K562 (cell line): ENCODE measurements around the gene EEF2K. TPM values are rescaled to one million over a fixed set of nuclear protein-coding genes. Genes with fewer than 3 reads are reported as not detected.

Source experiments
- ATAC-seq: fragments of 200-7000 bp; cut with Tn5 transposase; 3 replicates; pipeline ENCODE4 v1.9.1; 2020; ENCODE audit warnings: moderate library complexity
- BruUV-seq: library from RNA; stranded (reverse); fragments of 400-500 nt; replicated peaks from 2 replicates; lab custom pipeline; 2021; lab: Mats Ljungman, UMichigan
- CTCF ChIA-PET: fragments of 300-600 bp; formaldehyde crosslinking; extraction: SDS; loops from one replicate; lab custom pipeline; 2021; ENCODE audit warnings: low intra/inter-chr PET ratio; lab: Yijun Ruan, JAX
- POLR2A ChIA-PET: fragments of 300-600, 350-650 bp; sonication (Branson Sonifier 250); formaldehyde crosslinking; extraction: SDS; loops from one replicate; lab custom pipeline; 2021; ENCODE audit warnings: antibody characterized with exemption, inconsistent platforms; lab: Yijun Ruan, JAX
- DNase-seq, 4 experiments: peaks; one replicate each; pipeline versions ENCODE4 v3.0.0 to v3.0.0-alpha.2; 2011 to 2018; ENCODE audit warnings: low spot score in 3 of 4, mixed read lengths in 3 of 4; ENCODE audit errors: extremely low read depth in 1 of 4
- FAIRE-seq: peaks from 2 replicates; lab custom pipeline; 2011; peaks lifted over from hg19 to GRCh38; lab: Jason Lieb, UNC
- H2AFZ ChIP-seq: 2 replicates; pipeline ENCODE4 v1.6.0; 2011; ENCODE audit warnings: low read depth, low read length, control low read depth, inconsistent platforms
- H3K27ac ChIP-seq: fragments of 200-600 bp; 3 replicates; pipeline ENCODE4 v1.8.0; 2011; ENCODE audit warnings: low read depth, mild to moderate bottlenecking, control low read depth, inconsistent platforms, low read length, moderate library complexity, mixed read lengths; ENCODE audit errors: extremely low read depth
- H3K27me3 ChIP-seq, 2 experiments: fragments of 300-600 bp in 1 of 2; 2 replicates in 1 of 2; 3 replicates in 1 of 2; pipeline versions ENCODE4 v1.6.0 to v1.8.0; 2011; ENCODE audit warnings: inconsistent platforms in 2 of 2, low read length in 2 of 2, mild to moderate bottlenecking in 1 of 2, mixed read lengths in 1 of 2, moderate library complexity in 1 of 2; ENCODE audit not compliant: control insufficient read depth in 2 of 2, insufficient read depth in 2 of 2
- H3K36me3 ChIP-seq: fragments of 300-600 bp; 3 replicates; pipeline ENCODE4 v1.8.0; 2011; ENCODE audit warnings: mild to moderate bottlenecking, low read length, inconsistent platforms; ENCODE audit not compliant: control insufficient read depth, insufficient read depth
- H3K4me1 ChIP-seq, 2 experiments: fragments of 200-600 bp in 1 of 2; replicated peaks in 1 of 2; 2 replicates in 1 of 2; 3 replicates in 1 of 2; pipeline versions ENCODE4 v1.5.1 to v1.8.0; 2011; ENCODE audit warnings: inconsistent platforms in 2 of 2, low read length in 2 of 2, mild to moderate bottlenecking in 1 of 2, mixed read lengths in 1 of 2, moderate library complexity in 1 of 2; ENCODE audit not compliant: control insufficient read depth in 2 of 2, insufficient read depth in 2 of 2
- H3K4me2 ChIP-seq: 2 replicates; pipeline ENCODE4 v1.6.1; 2011; ENCODE audit warnings: low read length, control low read depth, inconsistent platforms, mixed read lengths; ENCODE audit not compliant: insufficient read depth
- H3K4me3 ChIP-seq: fragments of 200-600 bp; sonication (generic), shearing (Covaris generic); 2 replicates; pipeline ENCODE4 v1.5.1; 2016; ENCODE audit warnings: control low read depth, inconsistent platforms
- H3K79me2 ChIP-seq: fragments of 200-600 bp; 3 replicates; pipeline ENCODE4 v1.8.0; 2011; ENCODE audit warnings: low read length, inconsistent platforms; ENCODE audit not compliant: control insufficient read depth, insufficient read depth
- H3K9ac ChIP-seq, 2 experiments: 2 replicates each; pipeline versions ENCODE4 v1.6.0 to v1.6.1; 2011; ENCODE audit warnings: low read depth in 2 of 2, low read length in 2 of 2, control low read depth in 1 of 2, inconsistent platforms in 1 of 2, mild to moderate bottlenecking in 1 of 2, mixed read lengths in 1 of 2; ENCODE audit not compliant: insufficient read depth in 1 of 2
- H3K9me1 ChIP-seq: one replicate; pipeline ENCODE4 v1.6.0; 2011; ENCODE audit warnings: inconsistent platforms, mild to moderate bottlenecking, low read length, moderate library complexity; ENCODE audit not compliant: control insufficient read depth, insufficient read depth
- H3K9me3 ChIP-seq: replicated peaks from 2 replicates; pipeline ENCODE4 v1.5.1; 2011; ENCODE audit warnings: low read depth, low read length, inconsistent platforms; ENCODE audit not compliant: control insufficient read depth, insufficient read depth
- H4K20me1 ChIP-seq: replicated peaks from 2 replicates; pipeline ENCODE4 v1.6.1; 2011; ENCODE audit warnings: low read length, inconsistent platforms, mixed read lengths; ENCODE audit not compliant: control insufficient read depth, insufficient read depth
- EWSR1 ChIP-seq: fragments of 450-650 bp; IDR thresholded peaks from 2 replicates; pipeline ENCODE4 v1.6.1; 2018; ENCODE audit warnings: borderline replicate concordance, mild to moderate bottlenecking, low read depth, moderate library complexity; ENCODE audit not compliant: partially characterized antibody
- KLF13 ChIP-seq: fragments of 450-650 bp; IDR thresholded peaks from 2 replicates; pipeline ENCODE4 v1.6.1; 2016; ENCODE audit warnings: missing genetic modification characterization, low read depth, mild to moderate bottlenecking, missing compliant biosample characterization, moderate library complexity, borderline replicate concordance
- MYBL2 ChIP-seq, 2 experiments: fragments of 450-650 bp in 1 of 2; sonication (generic) in 1 of 2; formaldehyde crosslinking in 1 of 2; IDR thresholded peaks; 2 replicates each; pipeline versions ENCODE4 v1.6.1 to v1.8.1; 2017 to 2022; ENCODE audit warnings: borderline replicate concordance in 1 of 2, inconsistent platforms in 1 of 2, low read depth in 1 of 2, mild to moderate bottlenecking in 1 of 2, missing genetic modification reagents in 1 of 2, moderate library complexity in 1 of 2
- ZNF316 ChIP-seq: fragments of 450-650 bp; IDR thresholded peaks from 2 replicates; pipeline ENCODE4 v1.6.1; 2016
- ZNF785 ChIP-seq: fragments of 250-450 bp; sonication (Bioruptor Pico); IDR thresholded peaks from 2 replicates; pipeline ENCODE4 v1.4.0; 2020; ENCODE audit warnings: mild to moderate bottlenecking
- WGBS: fragments of 100-300 bp; shearing (Covaris generic); methylation state at CpG from one replicate; pipeline ENCODE4 v1.1.6; 2016; ENCODE audit warnings: low coverage, mixed read lengths; ENCODE audit not compliant: insufficient coverage; ENCODE audit errors: missing lambda C conversion rate; 5-methylcytosine and 5-hydroxymethylcytosine counted together
- in situ Hi-C: fragments of 300-500 bp; cut with MboI; formaldehyde crosslinking; loops from 4 replicates; pipeline ENCODE4 v1.15.0; 2018; ENCODE audit warnings: inconsistent platforms, mixed read lengths
- intact Hi-C: fragments of 100-400 bp; cut with micrococcal nuclease; formaldehyde crosslinking; loops from 2 replicates; pipeline ENCODE4 v1.14.2; 2022
- polyA plus RNA-seq, 8 experiments: library from polyadenylated mRNA; depleted of rRNA in 4 of 8; stranded (reverse) in 5 of 8; unstranded in 3 of 8; fragments of >200 nt; fragmentation: Nextera tagmentation in 2 of 8; fragmentation: Illumina TruSeq in 1 of 8; extraction: Ambion mirVana in 2 of 8; extraction: Trizol in 1 of 8; gene quantifications; 2 replicates each; pipeline versions ENCODE4 v1.2.1 to v1.2.3, GENCODE V29; 2011 to 2014; ENCODE audit warnings: inconsistent platforms in 1 of 8, missing spikeins in 1 of 8
- total RNA-seq, 7 experiments: library from RNA; depleted of rRNA in 6 of 7; stranded (reverse); fragments of >200 nt in 6 of 7; fragmentation: Illumina TruSeq in 2 of 7; extraction: Trizol in 2 of 7; gene quantifications; 2 replicates each; pipeline versions ENCODE4 v1.2.1 to v1.2.3, GENCODE V29; 2011 to 2021; ENCODE audit warnings: low replicate concordance in 1 of 7
- TF ChIP-seq, protein P1 (sequence below): fragments of 250-450 bp; sonication (Bioruptor Pico); IDR thresholded peaks from 2 replicates; pipeline ENCODE4 v1.8.0; 2021; ENCODE audit warnings: moderate library complexity, mild to moderate bottlenecking, inconsistent platforms
- TF ChIP-seq, protein P2 (sequence below): sonication (generic); formaldehyde crosslinking; IDR thresholded peaks from 2 replicates; pipeline ENCODE4 v1.8.1; 2023; ENCODE audit warnings: mild to moderate bottlenecking, missing genetic modification reagents

The EEF2K gene
- total and polyA plus RNA-seq, 9 of the 15 experiments (the other 6 are each of a cell fraction or from before 2014, with no cell fraction given) = 3.0 to 35.2 (median 12.2) TPM

DNA sequence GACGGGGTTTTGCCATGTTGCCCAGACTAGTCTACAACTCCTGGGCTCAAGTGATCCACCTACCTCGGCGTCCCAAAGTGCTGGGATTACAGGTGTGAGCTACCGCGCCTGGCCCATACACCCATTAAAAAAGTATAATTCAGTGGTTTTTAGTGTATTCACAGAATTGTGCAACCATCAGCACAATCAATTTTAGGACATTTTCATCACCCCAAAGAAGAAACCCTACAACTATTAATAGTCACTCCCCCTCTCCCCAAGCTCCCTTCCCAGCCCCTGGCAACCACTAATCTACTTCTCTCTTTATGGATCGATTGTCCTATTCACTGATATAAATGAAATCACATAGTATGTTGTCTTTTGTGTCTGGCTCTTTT is 3.8 kb upstream of the EEF2K start:
- in situ Hi-C loops = no loop called here

DNA sequence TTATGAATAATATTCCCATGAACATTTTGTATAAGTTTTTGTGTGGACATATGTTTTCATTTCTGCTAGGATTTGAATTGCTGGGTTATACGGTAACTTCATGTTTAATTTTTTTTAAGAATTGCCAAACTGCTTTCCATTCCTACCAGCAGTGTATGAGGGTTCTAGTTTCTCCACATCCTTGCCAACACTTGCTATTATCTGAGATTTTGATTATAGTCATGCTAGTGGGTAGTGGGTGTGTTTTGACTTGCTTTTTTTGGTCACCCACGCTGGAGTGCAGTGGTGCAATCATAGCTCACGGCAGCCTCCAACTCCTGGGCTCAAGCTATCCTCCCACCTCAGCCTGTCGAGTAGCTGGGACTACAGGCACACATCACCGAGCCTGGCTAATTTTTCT is 3.0 kb upstream of the EEF2K start:
- ATAC-seq = no peak
- POLR2A ChIA-PET = interaction anchor here (1.4 kb wide), 1 partner anchor 95 kb away, joined by 3 read pairs; no protein-coding TSS in a partner anchor
- TF ChIP-seq MYBL2 (IDR thresholded peaks at IDR 0.05; ENCODE audit: low read depth) (no peak), MYBL2 (CRISPR knock-in tag; IDR thresholded peaks at IDR 0.05; ENCODE audit: borderline replicate concordance) (no peak), ZNF785 (CRISPR knock-in tag) (no peak), KLF13 (tag) (no peak)
- TF ChIP-seq, protein P1, sequence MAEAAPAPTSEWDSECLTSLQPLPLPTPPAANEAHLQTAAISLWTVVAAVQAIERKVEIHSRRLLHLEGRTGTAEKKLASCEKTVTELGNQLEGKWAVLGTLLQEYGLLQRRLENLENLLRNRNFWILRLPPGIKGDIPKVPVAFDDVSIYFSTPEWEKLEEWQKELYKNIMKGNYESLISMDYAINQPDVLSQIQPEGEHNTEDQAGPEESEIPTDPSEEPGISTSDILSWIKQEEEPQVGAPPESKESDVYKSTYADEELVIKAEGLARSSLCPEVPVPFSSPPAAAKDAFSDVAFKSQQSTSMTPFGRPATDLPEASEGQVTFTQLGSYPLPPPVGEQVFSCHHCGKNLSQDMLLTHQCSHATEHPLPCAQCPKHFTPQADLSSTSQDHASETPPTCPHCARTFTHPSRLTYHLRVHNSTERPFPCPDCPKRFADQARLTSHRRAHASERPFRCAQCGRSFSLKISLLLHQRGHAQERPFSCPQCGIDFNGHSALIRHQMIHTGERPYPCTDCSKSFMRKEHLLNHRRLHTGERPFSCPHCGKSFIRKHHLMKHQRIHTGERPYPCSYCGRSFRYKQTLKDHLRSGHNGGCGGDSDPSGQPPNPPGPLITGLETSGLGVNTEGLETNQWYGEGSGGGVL (CRISPR knock-in tag) = no peak
- TF ChIP-seq, protein P2, sequence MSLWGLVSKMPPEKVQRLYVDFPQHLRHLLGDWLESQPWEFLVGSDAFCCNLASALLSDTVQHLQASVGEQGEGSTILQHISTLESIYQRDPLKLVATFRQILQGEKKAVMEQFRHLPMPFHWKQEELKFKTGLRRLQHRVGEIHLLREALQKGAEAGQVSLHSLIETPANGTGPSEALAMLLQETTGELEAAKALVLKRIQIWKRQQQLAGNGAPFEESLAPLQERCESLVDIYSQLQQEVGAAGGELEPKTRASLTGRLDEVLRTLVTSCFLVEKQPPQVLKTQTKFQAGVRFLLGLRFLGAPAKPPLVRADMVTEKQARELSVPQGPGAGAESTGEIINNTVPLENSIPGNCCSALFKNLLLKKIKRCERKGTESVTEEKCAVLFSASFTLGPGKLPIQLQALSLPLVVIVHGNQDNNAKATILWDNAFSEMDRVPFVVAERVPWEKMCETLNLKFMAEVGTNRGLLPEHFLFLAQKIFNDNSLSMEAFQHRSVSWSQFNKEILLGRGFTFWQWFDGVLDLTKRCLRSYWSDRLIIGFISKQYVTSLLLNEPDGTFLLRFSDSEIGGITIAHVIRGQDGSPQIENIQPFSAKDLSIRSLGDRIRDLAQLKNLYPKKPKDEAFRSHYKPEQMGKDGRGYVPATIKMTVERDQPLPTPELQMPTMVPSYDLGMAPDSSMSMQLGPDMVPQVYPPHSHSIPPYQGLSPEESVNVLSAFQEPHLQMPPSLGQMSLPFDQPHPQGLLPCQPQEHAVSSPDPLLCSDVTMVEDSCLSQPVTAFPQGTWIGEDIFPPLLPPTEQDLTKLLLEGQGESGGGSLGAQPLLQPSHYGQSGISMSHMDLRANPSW (CRISPR knock-in tag) = no peak
- no peaks in the 10 kb centered on the region for H3K27me3 ChIP-seq
- H3K36me3 ChIP-seq = no peaks in the 10 kb centered on the region
- no peak overlapping the region for H3K9ac ChIP-seq
- no peak for DNase-seq
- in situ Hi-C loops = no loop called here
- BruUV-seq = no TSS peak
- intact Hi-C loops = no loop called here
- 61% methylated on average over 5 of the region's 5 CpGs for WGBS
- H3K27ac ChIP-seq = no peak overlapping the region
- H2AFZ ChIP-seq = peak overlapping the region; percentile 20; the same call in 1 of the 2 replicates
- peaks cover 10 to 26% of the 10 kb centered on the region in 2 experiments; a peak in 4 of 5 replicates for H3K4me1 ChIP-seq
- H3K9me3 ChIP-seq = no peaks in the 10 kb centered on the region; the same call in 1 of the 2 replicates
- H3K79me2 ChIP-seq = peaks cover 20% of the 10 kb centered on the region
- H4K20me1 ChIP-seq = no peaks in the 10 kb centered on the region
- H3K4me2 ChIP-seq = no peak overlapping the region
- H3K4me3 ChIP-seq = no peak overlapping the region
- CTCF ChIA-PET = no interaction called here
- no peak for FAIRE-seq
- no peaks in the 10 kb centered on the region for H3K9me1 ChIP-seq

More for the DNA sequence above, 3.8 kb upstream of the EEF2K start:
- no peak for TF ChIP-seq EWSR1
- peak; percentile 59 for TF ChIP-seq ZNF316
- Histone ChIP-seq H3K79me2 (peaks cover 12% of the 10 kb centered on the region), H4K20me1 (no peaks in the 10 kb centered on the region), H3K36me3 (no peaks in the 10 kb centered on the region), H3K9me3 (no peaks in the 10 kb centered on the region; the same call in 1 of the 2 replicates), H3K9ac (no peak overlapping the region), H3K4me2 (no peak overlapping the region), H3K9me1 (no peaks in the 10 kb centered on the region), H2AFZ (no peak overlapping the region), H3K27ac (no peak overlapping the region), H3K4me3 (no peak overlapping the region), H3K4me1 (peaks cover 5 to 18% of the 10 kb centered on the region in 2 experiments; a peak in 4 of 5 replicates), H3K27me3 (no peaks in the 10 kb centered on the region)
- ATAC-seq (no peak), DNase-seq (no peak), FAIRE-seq (no peak)
- ChIA-PET CTCF (no interaction called here), POLR2A (interaction anchor here (0.6 kb wide), 1 partner anchor 121 kb away, joined by 3 read pairs; no protein-coding TSS in a partner anchor)
- 77% methylated on average over 6 of the region's 6 CpGs for WGBS
- BruUV-seq = no TSS peak
- intact Hi-C loops = no loop called here
